Measurements from ENCODE around the gene NRROS.

The NRROS gene

DNA sequence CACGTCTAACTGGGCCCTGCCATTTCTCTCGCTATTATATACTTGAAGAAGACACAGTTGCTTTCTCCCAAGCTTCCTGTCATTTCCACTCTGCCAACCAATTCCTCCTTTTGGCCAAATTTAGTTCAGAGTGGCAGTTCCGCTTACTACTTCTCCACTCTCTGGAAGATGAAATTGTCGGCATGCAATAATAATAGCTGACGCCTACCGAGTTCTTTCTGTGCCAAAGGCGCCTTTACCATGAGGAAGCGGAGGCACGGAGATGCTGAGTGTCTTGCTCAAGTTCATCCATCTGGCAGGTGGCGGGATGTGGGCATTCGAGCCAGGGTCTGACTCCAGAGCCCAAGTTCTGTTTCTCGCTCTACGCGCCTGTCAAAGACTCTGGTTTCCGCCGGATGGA lies 14.6 kb upstream of the NRROS start:
- Histone ChIP-seq H3K36me3 (ENCODE audit: insufficient read depth, low read length) (no peaks in the 10 kb centered on the region), H4K20me1 (ENCODE audit: insufficient read depth, low read length, poor library complexity, severe bottlenecking) (no peaks in the 10 kb centered on the region), H3F3A (ENCODE audit: low read depth) (peaks cover under 1% of the 10 kb centered on the region; the same call in 1 of the 2 replicates), H3K9me3 (ENCODE audit: insufficient read depth, low read depth, low read length) (no peaks in the 10 kb centered on the region), H3K27me3 (ENCODE audit: insufficient read depth, low read length, poor library complexity, severe bottlenecking) (no peaks in the 10 kb centered on the region), H3K4me2 (ENCODE audit: low read depth, low read length, poor library complexity, severe bottlenecking) (no peak overlapping the region), H3K4me1 (ENCODE audit: insufficient read depth, low read length, poor library complexity, severe bottlenecking) (peaks cover 23% of the 10 kb centered on the region), H3K4me3 (ENCODE audit: low read length, poor library complexity, severe bottlenecking) (no peak overlapping the region), H3K79me2 (ENCODE audit: insufficient read depth, low read length) (peaks cover 12% of the 10 kb centered on the region), H3K9ac (ENCODE audit: low read depth, low read length, poor library complexity, severe bottlenecking) (no peak overlapping the region), H3K9me2 (replicated peaks; ENCODE audit: low read depth, low read length) (no peaks in the 10 kb centered on the region), H2AFZ (ENCODE audit: low read length) (no peak overlapping the region)
- TF ChIP-seq CTCF (conservative IDR thresholded peaks at IDR 0.05; ENCODE audit: low read length): no peak
- TF ChIP-seq EZH2phosphoT487 (IDR thresholded peaks at IDR 0.05; ENCODE audit: borderline replicate concordance): no peak

GRCh38 chr3:196625331-196625730 lies 14.2 kb upstream of the NRROS start:
- no peaks in the 10 kb centered on the region for H4K20me1 ChIP-seq (ENCODE audit: insufficient read depth, low read length, poor library complexity, severe bottlenecking)
- no peak overlapping the region for H2AFZ ChIP-seq (ENCODE audit: low read length)
- no peak overlapping the region for H3K4me3 ChIP-seq (ENCODE audit: low read length, poor library complexity, severe bottlenecking)
- peaks cover 27% of the 10 kb centered on the region for H3K4me1 ChIP-seq (ENCODE audit: insufficient read depth, low read length, poor library complexity, severe bottlenecking)
- H3K9ac ChIP-seq (ENCODE audit: low read depth, low read length, poor library complexity, severe bottlenecking): no peak overlapping the region
- TF ChIP-seq CTCF (conservative IDR thresholded peaks at IDR 0.05; ENCODE audit: low read length): no peak
- TF ChIP-seq EZH2phosphoT487 (IDR thresholded peaks at IDR 0.05; ENCODE audit: borderline replicate concordance): no peak
- H3K4me2 ChIP-seq (ENCODE audit: low read depth, low read length, poor library complexity, severe bottlenecking): no peak overlapping the region
- H3K9me3 ChIP-seq (ENCODE audit: insufficient read depth, low read depth, low read length): no peaks in the 10 kb centered on the region
- H3K79me2 ChIP-seq (ENCODE audit: insufficient read depth, low read length): peaks cover 17% of the 10 kb centered on the region
- no peaks in the 10 kb centered on the region for H3K27me3 ChIP-seq (ENCODE audit: insufficient read depth, low read length, poor library complexity, severe bottlenecking)
- no peaks in the 10 kb centered on the region for H3K9me2 ChIP-seq (replicated peaks; ENCODE audit: low read depth, low read length)
- no peaks in the 10 kb centered on the region for H3K36me3 ChIP-seq (ENCODE audit: insufficient read depth, low read length)
- peaks cover 4% of the 10 kb centered on the region; the same call in 1 of the 2 replicates for H3F3A ChIP-seq (ENCODE audit: low read depth)

DNA sequence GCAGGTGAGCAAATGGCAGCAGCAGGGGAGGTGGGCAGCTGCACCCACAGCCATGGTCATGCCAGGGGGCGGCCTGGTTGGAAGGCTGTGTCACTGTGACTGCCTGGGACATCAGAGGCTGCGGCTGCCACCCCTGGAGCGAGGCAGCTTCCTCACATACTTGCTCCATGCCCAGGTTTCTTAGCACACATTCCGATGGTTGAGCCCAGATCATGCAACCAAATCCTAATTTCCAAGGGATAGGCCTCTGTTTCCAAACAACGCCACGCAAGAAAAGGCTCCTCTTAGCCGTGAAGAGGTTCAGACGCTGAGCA lies 11.6 kb upstream of the NRROS start:
- H3K36me3 ChIP-seq (ENCODE audit: insufficient read depth, low read length): no peaks in the 10 kb centered on the region
- H3K9me2 ChIP-seq (replicated peaks; ENCODE audit: low read depth, low read length): no peaks in the 10 kb centered on the region
- no peaks in the 10 kb centered on the region for H4K20me1 ChIP-seq (ENCODE audit: insufficient read depth, low read length, poor library complexity, severe bottlenecking)
- peaks cover 44% of the 10 kb centered on the region for H3K4me1 ChIP-seq (ENCODE audit: insufficient read depth, low read length, poor library complexity, severe bottlenecking)
- H2AFZ ChIP-seq (ENCODE audit: low read length): no peak overlapping the region
- no peaks in the 10 kb centered on the region for H3K27me3 ChIP-seq (ENCODE audit: insufficient read depth, low read length, poor library complexity, severe bottlenecking)
- H3K4me3 ChIP-seq (ENCODE audit: low read length, poor library complexity, severe bottlenecking): no peak overlapping the region
- H3K9ac ChIP-seq (ENCODE audit: low read depth, low read length, poor library complexity, severe bottlenecking): no peak overlapping the region
- no peaks in the 10 kb centered on the region for H3K9me3 ChIP-seq (ENCODE audit: insufficient read depth, low read depth, low read length)
- peaks cover 20% of the 10 kb centered on the region for H3F3A ChIP-seq (ENCODE audit: low read depth)
- no peak for TF ChIP-seq CTCF (conservative IDR thresholded peaks at IDR 0.05; ENCODE audit: low read length)
- TF ChIP-seq EZH2phosphoT487 (IDR thresholded peaks at IDR 0.05; ENCODE audit: borderline replicate concordance): no peak
- H3K79me2 ChIP-seq (ENCODE audit: insufficient read depth, low read length): peaks cover 24% of the 10 kb centered on the region
- no peak overlapping the region for H3K4me2 ChIP-seq (ENCODE audit: low read depth, low read length, poor library complexity, severe bottlenecking)

Data from Loucy (cell line).